GM18868 (cell line): ENCODE data around the gene ANKRD9.
"Not testable (repeated sequence)": the region's sequence is repeated elsewhere in the genome, so short reads cannot be mapped to it uniquely, and the experiment has no call there.

Experiments
- ATAC-seq: cut with Tn5 transposase; IDR thresholded peaks from one replicate; pipeline ENCODE4 v1.9.1; 2021; ENCODE audit warnings: mild to moderate bottlenecking, moderate library complexity; ENCODE audit not compliant: unreplicated experiment

ANKRD9 gene

GRCh38 chr14:102509746-102510615 lies at the start of gene ANKRD9:
Gene ANKRD9 (minus strand): TSS chr14:102509776. CDS start chr14:102507889, 1,887 bp downstream.
- peak; percentile 77 for ATAC-seq

- no peak for ATAC-seq
Observed at GRCh38 chr14:102558556-102558955, 49.0 kb upstream of the ANKRD9 start.

- no peak for ATAC-seq
Observed at GRCh38 chr14:102557434-102558226, 48.1 kb upstream of the ANKRD9 start.

GRCh38 chr14:102556098-102556677 lies 46.6 kb upstream of the ANKRD9 start:
- no peak for ATAC-seq

- no peak for ATAC-seq
Observed at GRCh38 chr14:102554821-102555819, 45.5 kb upstream of the ANKRD9 start.

GRCh38 chr14:102551995-102552705 lies 42.6 kb upstream of the ANKRD9 start:
- ATAC-seq, result no peak

GRCh38 chr14:102550927-102551401 lies 41.4 kb upstream of the ANKRD9 start:
- ATAC-seq, result not testable (repeated sequence)

GRCh38 chr14:102548616-102549240 lies 39.2 kb upstream of the ANKRD9 start:
- no peak for ATAC-seq

- ATAC-seq, result no peak
Observed at GRCh38 chr14:102545461-102546265, 36.1 kb upstream of the ANKRD9 start.

GRCh38 chr14:102544747-102545460 lies 35.3 kb upstream of the ANKRD9 start:
- no peak for ATAC-seq

GRCh38 chr14:102544046-102544746 lies 34.6 kb upstream of the ANKRD9 start:
- ATAC-seq, result no peak

- ATAC-seq, result no peak
Observed at GRCh38 chr14:102541771-102542170, 32.2 kb upstream of the ANKRD9 start.

GRCh38 chr14:102541029-102541491 lies 31.5 kb upstream of the ANKRD9 start:
- ATAC-seq, result not testable (repeated sequence)

GRCh38 chr14:102540315-102541028 lies 30.9 kb upstream of the ANKRD9 start:
- ATAC-seq, result no peak

- no peak for ATAC-seq
Observed at GRCh38 chr14:102539544-102540314, 30.2 kb upstream of the ANKRD9 start.
